Large intestine (tissue), 3 donors: ENCODE data around the gene RPUSD2. TPM values are rescaled to one million over a fixed set of nuclear protein-coding genes. Genes with fewer than 3 reads are reported as not detected.
"Not testable (repeated sequence)": the region's sequence is repeated elsewhere in the genome, so short reads cannot be mapped to it uniquely, and the experiment has no call there.

Experiments
- DNase-seq, 2 donors: peaks; one replicate each; pipeline versions ENCODE4 v3.0.0 to v3.0.0-alpha.2; 2013
- H3K27ac ChIP-seq: one replicate; pipeline ENCODE4 v1.5.1; 2013; ENCODE audit warnings: low read length
- H3K27me3 ChIP-seq: 2 replicates; pipeline ENCODE4 v1.6.1; 2013; ENCODE audit warnings: low read length; ENCODE audit not compliant: control insufficient read depth, insufficient read depth
- H3K36me3 ChIP-seq: 2 replicates; pipeline ENCODE4 v1.6.1; 2013; ENCODE audit warnings: low read length; ENCODE audit not compliant: control insufficient read depth, insufficient read depth
- H3K4me1 ChIP-seq: one replicate; pipeline ENCODE4 v1.6.1; 2013; ENCODE audit warnings: low read length; ENCODE audit not compliant: control insufficient read depth, insufficient read depth
- H3K4me3 ChIP-seq: one replicate; pipeline ENCODE4 v1.5.1; 2013; ENCODE audit warnings: low read length
- H3K9me3 ChIP-seq: one replicate; pipeline ENCODE4 v1.6.1; 2013; ENCODE audit warnings: mild to moderate bottlenecking, low read depth, low read length, moderate library complexity; ENCODE audit not compliant: control insufficient read depth
- WGBS: methylation state at CpG from one replicate; pipeline ENCODE4 v1.1.5; 2013; ENCODE audit warnings: low lambda C conversion rate; ENCODE audit not compliant: insufficient coverage; 5-methylcytosine and 5-hydroxymethylcytosine counted together
- polyA plus RNA-seq: library from polyadenylated mRNA; unstranded; fragments of 120-200 nt; gene quantifications from one replicate; pipeline ENCODE4 v1.2.1, GENCODE V29; 2013

RPUSD2 gene
- polyA plus RNA-seq, 1 donor: 9.9 TPM

DNA sequence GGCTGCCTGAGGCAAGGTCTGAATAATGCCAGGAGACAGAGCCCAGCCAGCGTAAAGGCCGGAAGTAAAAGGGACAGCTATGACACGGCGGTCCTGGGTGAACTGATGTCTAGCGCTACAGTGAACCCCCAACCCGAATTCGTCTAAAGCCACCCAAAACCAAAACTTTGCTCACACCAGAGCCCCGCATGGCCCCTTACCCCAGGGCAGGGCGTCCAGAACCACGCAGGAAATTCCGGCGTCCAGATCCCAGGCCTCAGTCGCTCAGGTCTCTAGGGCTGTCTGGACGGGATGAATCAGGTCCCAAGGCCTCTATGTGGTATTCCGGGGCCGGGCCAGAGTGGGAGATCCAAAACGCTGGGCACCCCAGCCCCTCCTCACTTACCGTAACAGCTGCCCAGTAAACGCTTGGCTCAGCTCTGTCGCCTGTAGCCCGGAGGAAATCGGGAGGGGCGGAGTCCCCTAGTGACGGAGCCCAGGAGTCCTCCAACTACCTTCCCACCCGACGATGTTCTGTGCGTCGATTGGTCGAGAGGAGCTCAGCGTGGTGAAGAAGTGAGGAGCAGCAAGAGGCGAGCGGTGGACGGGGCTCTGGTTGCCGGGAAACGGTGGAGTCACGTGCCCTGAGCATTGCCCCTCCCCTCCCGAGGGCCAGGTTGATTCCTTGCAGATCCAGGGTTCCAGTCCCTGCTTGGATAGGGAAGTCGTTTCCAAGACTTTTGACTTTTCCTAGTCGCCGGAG lies 4.3 kb upstream of the RPUSD2 start, which contains the start of gene CCDC32:
Gene CCDC32, minus strand, starts transcription at position 452 of the 742 bp plus-strand sequence. CDS start 2,027 bp downstream, outside the sequence.
- WGBS: no CpG with 5 or more reads among the region's 40 CpGs

DNA sequence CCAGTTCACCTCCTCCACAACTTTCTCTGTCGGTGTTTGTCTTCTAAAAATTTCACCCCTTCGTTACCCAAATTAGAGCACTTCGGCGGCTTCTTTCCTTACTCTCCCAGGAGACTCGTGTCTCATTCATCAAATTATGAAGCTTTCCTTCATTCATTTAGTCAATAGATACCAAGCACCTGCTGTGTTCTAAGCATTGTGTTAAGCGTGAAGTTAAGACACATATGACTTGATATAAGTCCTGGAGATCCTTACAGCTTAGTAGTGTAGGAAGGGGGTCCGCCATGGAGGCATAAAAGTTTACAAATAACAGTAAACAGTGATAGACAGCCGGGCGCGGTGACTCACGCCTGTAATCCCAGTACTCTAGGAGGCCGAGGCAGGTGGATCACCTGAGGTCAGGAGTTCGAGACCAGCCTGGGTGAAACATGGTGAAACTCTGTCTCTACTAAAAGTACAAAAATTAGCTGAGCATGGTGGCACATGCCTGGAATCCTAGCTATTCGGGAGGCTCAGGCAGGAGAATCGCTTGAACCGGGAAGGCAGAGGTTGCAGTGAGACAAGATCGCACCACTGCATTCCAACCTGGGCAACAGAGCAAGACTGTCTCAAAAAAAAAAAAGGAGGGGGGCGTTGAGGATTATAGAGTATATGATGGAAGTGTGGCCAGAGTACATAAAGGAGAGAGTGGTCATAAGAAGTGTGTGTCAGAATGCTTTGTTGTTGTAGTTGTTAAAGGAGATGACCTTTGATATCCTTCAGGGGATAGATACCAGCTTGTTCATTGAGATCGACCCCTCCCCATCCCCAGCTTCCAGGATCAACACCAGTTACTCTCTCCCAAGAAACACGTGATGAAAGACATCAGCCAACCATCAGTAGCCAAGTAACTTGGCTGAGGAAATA lies 3.5 kb upstream of the RPUSD2 start:
- H3K27me3 ChIP-seq: no peaks in the 10 kb centered on the region
- peaks cover 9% of the 10 kb centered on the region for H3K36me3 ChIP-seq
- peak overlapping the region; percentile 36 for H3K27ac ChIP-seq
- DNase-seq: no peak
- peak overlapping the region; percentile 67 for H3K4me3 ChIP-seq
- no CpG with 5 or more reads among the region's 20 CpGs for WGBS
- H3K4me1 ChIP-seq: peaks cover 13% of the 10 kb centered on the region
- no peaks in the 10 kb centered on the region for H3K9me3 ChIP-seq

More for the DNA sequence above, 4.3 kb upstream of the RPUSD2 start, which contains the start of gene CCDC32:
- Histone ChIP-seq H3K36me3 (peaks cover 9% of the 10 kb centered on the region), H3K4me3 (peak within 1 kb of the TSS; percentile 67), H3K4me1 (peaks cover 9% of the 10 kb centered on the region), H3K27ac (peak within 1 kb of the TSS; percentile 84), H3K27me3 (no peaks in the 10 kb centered on the region), H3K9me3 (no peaks in the 10 kb centered on the region)
- peak; percentile 99 for DNase-seq

DNA sequence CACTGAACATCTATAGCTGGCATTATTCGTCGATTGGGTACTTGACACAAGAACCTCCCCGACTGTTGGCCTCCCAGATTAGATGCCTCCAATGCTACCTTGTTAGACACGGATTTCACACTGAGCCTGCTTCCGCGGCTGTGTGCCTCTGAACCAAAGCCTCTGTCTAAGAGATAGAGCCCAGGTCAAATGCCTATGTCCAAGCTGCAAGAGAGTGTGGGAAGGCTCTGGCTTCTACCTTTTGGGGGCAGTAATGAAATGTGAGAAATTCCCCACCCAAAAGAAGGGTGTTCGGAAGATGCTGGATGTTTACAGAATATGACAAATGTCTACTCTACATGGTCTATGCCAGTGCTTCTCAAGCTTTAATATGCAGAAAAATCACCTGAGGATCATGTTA lies 2.0 kb upstream of the RPUSD2 start:
- no peak overlapping the region for H3K27ac ChIP-seq
- peaks cover 12% of the 10 kb centered on the region for H3K36me3 ChIP-seq
- no peak overlapping the region for H3K4me3 ChIP-seq
- no peaks in the 10 kb centered on the region for H3K27me3 ChIP-seq
- WGBS: no CpG with 5 or more reads among the region's 7 CpGs
- H3K4me1 ChIP-seq: peaks cover 14% of the 10 kb centered on the region
- DNase-seq: no peak
- no peaks in the 10 kb centered on the region for H3K9me3 ChIP-seq

DNA sequence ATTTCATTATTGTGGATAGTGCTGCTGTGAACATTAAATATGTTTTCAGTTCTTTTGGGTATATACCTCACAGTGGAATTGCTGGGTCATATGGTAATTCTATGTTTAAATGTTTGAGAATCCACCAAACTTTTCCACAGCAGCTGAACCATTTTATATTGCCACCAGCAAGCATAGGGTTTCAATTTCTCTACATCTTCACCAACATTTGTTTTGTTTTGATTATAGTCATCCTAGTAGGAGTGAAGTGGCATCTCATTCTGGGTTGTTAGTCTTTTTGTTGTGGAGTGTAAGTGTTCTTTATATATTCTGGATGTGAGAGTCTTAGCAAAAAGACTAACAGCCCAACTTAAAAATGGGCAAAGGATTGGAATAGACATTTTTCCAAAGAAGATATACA lies 6.0 kb downstream of the RPUSD2 start:
- H3K27ac ChIP-seq: no peak overlapping the region
- H3K4me3 ChIP-seq: no peak overlapping the region
- DNase-seq: no peak
- H3K36me3 ChIP-seq: peaks cover 20% of the 10 kb centered on the region
- peaks cover 6% of the 10 kb centered on the region for H3K4me1 ChIP-seq
- no peaks in the 10 kb centered on the region for H3K27me3 ChIP-seq
- H3K9me3 ChIP-seq: no peaks in the 10 kb centered on the region

DNA sequence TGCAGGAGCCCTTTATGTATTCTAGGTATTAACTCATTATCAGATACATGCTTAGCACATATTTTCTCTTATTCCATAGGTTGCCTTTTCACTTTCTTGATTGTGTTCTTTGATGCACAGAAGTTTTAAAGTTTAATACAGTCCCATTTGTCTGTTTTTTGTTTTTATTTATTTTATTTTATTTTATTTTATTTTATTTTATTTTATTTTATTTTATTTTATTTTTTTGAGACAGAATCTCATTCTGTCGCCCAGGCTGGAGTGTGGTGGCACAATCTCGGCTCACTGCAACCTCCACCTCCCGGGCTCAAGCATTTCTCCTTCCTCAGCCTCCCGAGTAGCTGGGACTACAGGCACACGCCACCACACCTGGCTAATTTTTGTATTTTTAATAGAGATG lies 7.8 kb downstream of the RPUSD2 start:
- not testable (repeated sequence) for H3K9me3 ChIP-seq, H3K27me3 ChIP-seq, H3K4me3 ChIP-seq, H3K4me1 ChIP-seq, H3K27ac ChIP-seq, DNase-seq
- no CpG with 5 or more reads among the region's 5 CpGs for WGBS
- peaks cover 13% of the 10 kb centered on the region for H3K36me3 ChIP-seq

DNA sequence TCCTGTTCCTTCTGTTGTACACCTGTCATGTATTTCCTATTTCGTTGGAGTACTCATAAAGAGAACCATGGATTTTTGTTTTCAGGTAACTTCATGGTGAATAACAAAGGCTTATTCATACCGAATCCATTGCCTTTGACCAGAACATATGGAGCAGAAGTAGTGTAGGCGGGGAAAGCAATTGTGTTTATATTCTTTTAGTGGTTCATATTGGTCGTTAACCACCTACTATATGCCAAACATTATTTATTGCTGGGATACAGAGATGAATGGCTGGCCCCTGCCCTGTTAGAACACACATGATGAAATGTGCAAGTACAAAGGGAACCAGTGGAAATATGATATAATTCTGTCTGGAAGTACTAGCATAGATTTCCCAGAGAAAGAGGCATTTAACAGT lies 9.8 kb downstream of the RPUSD2 start:
- Histone ChIP-seq H3K9me3 (no peaks in the 10 kb centered on the region), H3K4me3 (no peak overlapping the region), H3K36me3 (peaks cover 6% of the 10 kb centered on the region), H3K4me1 (no peaks in the 10 kb centered on the region), H3K27me3 (no peaks in the 10 kb centered on the region), H3K27ac (no peak overlapping the region)
- 57% methylated on average over 3 of the region's 4 CpGs for WGBS
- no peak for DNase-seq

DNA sequence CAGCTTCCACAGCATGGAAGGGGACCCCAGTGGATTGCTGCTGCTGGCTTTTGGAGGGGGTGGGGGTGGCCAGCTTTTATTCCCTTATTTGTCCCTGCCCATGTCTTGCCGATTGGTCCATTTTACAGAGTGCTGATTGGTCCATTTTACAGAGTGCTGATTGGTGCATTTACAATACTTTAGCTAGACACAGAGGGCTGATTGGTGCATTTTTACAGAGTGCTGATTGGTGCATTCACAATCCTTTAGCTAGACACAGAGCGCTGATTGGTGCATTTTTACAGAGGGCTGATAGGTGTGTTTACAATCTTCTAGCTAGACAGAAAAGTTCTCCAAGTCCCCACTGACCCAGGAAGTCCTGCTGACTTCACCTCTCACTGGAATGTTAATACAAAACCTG lies 12.7 kb downstream of the RPUSD2 start:
- H3K27ac ChIP-seq, H3K4me3 ChIP-seq, H3K36me3 ChIP-seq, H3K9me3 ChIP-seq, H3K4me1 ChIP-seq, DNase-seq, H3K27me3 ChIP-seq: not testable (repeated sequence)
- no CpG with 5 or more reads among the region's 2 CpGs for WGBS

DNA sequence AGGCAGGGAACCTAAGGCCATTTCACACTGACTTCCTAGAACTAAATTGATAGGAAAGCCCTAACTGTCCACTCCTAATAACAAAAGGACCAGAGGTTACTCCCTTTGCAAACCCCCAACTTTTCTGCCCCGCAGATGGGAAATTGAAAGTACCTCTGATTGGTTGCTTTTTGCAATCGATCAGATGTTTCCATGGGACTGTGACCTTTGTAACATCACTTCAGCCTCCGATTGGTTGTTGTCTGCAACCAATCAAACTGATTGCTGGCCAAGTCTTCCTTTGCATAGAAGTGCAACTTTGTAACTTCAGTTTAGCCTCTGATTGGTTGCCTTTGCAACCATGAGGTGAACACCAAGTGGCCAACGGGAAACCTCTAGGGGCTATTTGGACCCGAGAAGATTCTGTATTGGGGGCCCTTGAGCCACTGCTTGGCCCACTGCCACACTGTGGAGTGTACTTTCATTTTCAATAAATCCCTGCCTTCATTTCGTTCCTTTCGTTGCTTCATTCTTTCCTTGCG lies 13.7 kb downstream of the RPUSD2 start:
- H3K27me3 ChIP-seq: no peaks in the 10 kb centered on the region
- H3K27ac ChIP-seq: no peak overlapping the region
- 100% methylated on average over 1 of the region's 8 CpGs for WGBS
- H3K4me3 ChIP-seq: peak overlapping the region; percentile 28
- H3K36me3 ChIP-seq: no peaks in the 10 kb centered on the region
- H3K9me3 ChIP-seq: no peaks in the 10 kb centered on the region
- H3K4me1 ChIP-seq: no peaks in the 10 kb centered on the region
- peak in 1 of 2 donors; percentile 24 for DNase-seq

DNA sequence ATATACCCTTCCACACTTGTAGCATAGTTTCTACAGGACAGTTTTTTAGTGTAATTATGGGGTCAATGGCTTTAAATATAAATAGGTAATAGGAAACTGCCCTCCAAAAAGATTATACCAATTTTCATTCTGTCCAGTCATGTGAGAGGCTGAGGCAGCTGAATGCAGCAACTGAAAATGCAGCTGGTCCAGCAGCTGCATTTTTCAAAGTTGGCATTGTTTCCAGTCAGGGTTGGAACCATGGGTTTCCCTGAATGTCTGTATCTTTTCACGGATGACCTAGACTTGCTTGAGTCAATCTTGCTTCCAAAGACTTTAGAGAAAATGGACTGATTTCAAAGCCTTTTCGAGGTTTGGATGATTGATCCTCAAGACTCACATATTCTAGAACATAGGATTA lies 15.1 kb downstream of the RPUSD2 start:
- H3K4me1 ChIP-seq: no peaks in the 10 kb centered on the region
- H3K36me3 ChIP-seq: no peaks in the 10 kb centered on the region
- no peaks in the 10 kb centered on the region for H3K9me3 ChIP-seq
- H3K27ac ChIP-seq: no peak overlapping the region
- H3K4me3 ChIP-seq: no peak overlapping the region
- no peak for DNase-seq
- H3K27me3 ChIP-seq: no peaks in the 10 kb centered on the region
- 100% methylated on average over 1 of the region's 2 CpGs for WGBS

DNA sequence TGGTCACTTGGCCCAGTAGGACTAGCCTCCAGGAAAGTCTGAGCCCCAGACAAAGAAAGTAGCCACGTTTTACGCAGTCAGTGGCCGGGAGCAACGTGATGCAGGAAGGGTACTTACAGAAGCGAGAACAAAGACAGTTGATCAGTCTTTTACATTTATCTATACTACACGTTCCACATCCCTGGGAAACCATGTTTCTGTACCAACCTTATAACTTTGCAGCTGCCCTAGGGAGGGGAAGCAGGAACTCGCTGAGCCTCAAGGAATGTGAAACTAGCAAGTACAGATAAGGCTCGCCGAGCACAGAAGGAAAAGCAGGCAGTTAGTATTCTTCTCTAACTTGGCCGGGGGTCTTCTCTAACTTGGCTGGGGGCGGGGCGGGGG lies 21.6 kb downstream of the RPUSD2 start:
- Histone ChIP-seq H3K4me3 (peak overlapping the region; percentile 27), H3K27ac (peak overlapping the region; percentile 65), H3K9me3 (no peaks in the 10 kb centered on the region), H3K4me1 (peaks cover 9% of the 10 kb centered on the region), H3K36me3 (no peaks in the 10 kb centered on the region), H3K27me3 (no peaks in the 10 kb centered on the region)
- peak in 1 of 2 donors; percentile 64 for DNase-seq
- WGBS: no CpG with 5 or more reads among the region's 12 CpGs
